CD8-positive, alpha-beta memory T cell (primary cell): ENCODE measurements around the gene CST7. TPM values are rescaled to one million over a fixed set of nuclear protein-coding genes. Genes with fewer than 3 reads are reported as not detected.

Source experiments
- CTCF ChIA-PET: fragments of 350-600 bp; sonication (Branson Sonifier 250); formaldehyde crosslinking; loops from one replicate; lab custom pipeline; 2021; ENCODE audit warnings: antibody characterized with exemption; lab: Charles Lee
- POLR2A ChIA-PET: fragments of 350-600 bp; sonication (Branson Sonifier 250); formaldehyde crosslinking; loops from one replicate; lab custom pipeline; 2021; ENCODE audit warnings: antibody characterized with exemption; lab: Charles Lee
- DNase-seq, 5 donors: peaks; one replicate each; pipeline versions ENCODE4 v3.0.0 to v3.0.0-alpha.2; 2020 to 2022; ENCODE audit warnings: mixed read lengths in 1 of 5
- H3K27ac ChIP-seq: one replicate; pipeline ENCODE4 v1.7.0; 2013; ENCODE audit warnings: low read depth, mild to moderate bottlenecking, low read length, moderate library complexity
- H3K27me3 ChIP-seq: 2 replicates; pipeline ENCODE4 v1.7.0; 2013; ENCODE audit warnings: low read length, mild to moderate bottlenecking; ENCODE audit not compliant: insufficient read depth, poor library complexity, severe bottlenecking
- H3K36me3 ChIP-seq: 2 replicates; pipeline ENCODE4 v1.7.0; 2013; ENCODE audit warnings: mild to moderate bottlenecking, low read length, moderate library complexity; ENCODE audit not compliant: insufficient read depth
- H3K4me1 ChIP-seq: 2 replicates; pipeline ENCODE4 v1.7.0; 2013; ENCODE audit warnings: mild to moderate bottlenecking, low read length, moderate library complexity; ENCODE audit not compliant: insufficient read depth
- H3K4me3 ChIP-seq: 2 replicates; pipeline ENCODE4 v1.7.0; 2013; ENCODE audit warnings: mild to moderate bottlenecking, low read length
- H3K9me3 ChIP-seq: 2 replicates; pipeline ENCODE4 v1.7.0; 2013; ENCODE audit warnings: mild to moderate bottlenecking, low read length
- H3K27ac Mint-ChIP-seq, 8 donors: one replicate each; pipeline ENCODE4 v1.8.0; 2020 to 2021; ENCODE audit warnings: mixed read lengths in 8 of 8, mild to moderate bottlenecking in 6 of 8, inconsistent platforms in 3 of 8, moderate library complexity in 3 of 8
- H3K27me3 Mint-ChIP-seq, 2 donors: one replicate each; pipeline ENCODE4 v1.8.0; 2020 to 2021; ENCODE audit warnings: mixed read lengths in 2 of 2, mild to moderate bottlenecking in 1 of 2, moderate library complexity in 1 of 2
- H3K36me3 Mint-ChIP-seq, 3 donors: one replicate each; pipeline ENCODE4 v1.8.0; 2020 to 2021; ENCODE audit warnings: mixed read lengths in 3 of 3, inconsistent platforms in 1 of 3, mild to moderate bottlenecking in 1 of 3
- H3K4me1 Mint-ChIP-seq, 3 donors: one replicate each; pipeline ENCODE4 v1.8.0; 2020 to 2021; ENCODE audit warnings: mixed read lengths in 3 of 3, inconsistent platforms in 1 of 3, mild to moderate bottlenecking in 1 of 3
- H3K4me3 Mint-ChIP-seq, 7 donors: one replicate each; pipeline ENCODE4 v1.8.0; 2020 to 2021; ENCODE audit warnings: mixed read lengths in 7 of 7, mild to moderate bottlenecking in 6 of 7, moderate library complexity in 4 of 7, inconsistent platforms in 2 of 7
- H3K9me3 Mint-ChIP-seq, 5 donors: one replicate each; pipeline ENCODE4 v1.8.0; 2020 to 2022; ENCODE audit warnings: mixed read lengths in 5 of 5, mild to moderate bottlenecking in 3 of 5, moderate library complexity in 2 of 5, inconsistent platforms in 1 of 5
- polyA plus RNA-seq: library from polyadenylated mRNA; unstranded; fragments of 300-500 nt; fragmentation: Illumina TruSeq; gene quantifications from one replicate; pipeline ENCODE4 v1.2.3, GENCODE V29; 2021
- total RNA-seq, 2 experiments: library from RNA; stranded (reverse); gene quantifications; one replicate each; pipeline ENCODE4 v1.2.3, GENCODE V29; 2021

Gene CST7
- total and polyA plus RNA-seq, 3 experiments from 2014 or later = 124 to 889 (median 131) TPM

DNA sequence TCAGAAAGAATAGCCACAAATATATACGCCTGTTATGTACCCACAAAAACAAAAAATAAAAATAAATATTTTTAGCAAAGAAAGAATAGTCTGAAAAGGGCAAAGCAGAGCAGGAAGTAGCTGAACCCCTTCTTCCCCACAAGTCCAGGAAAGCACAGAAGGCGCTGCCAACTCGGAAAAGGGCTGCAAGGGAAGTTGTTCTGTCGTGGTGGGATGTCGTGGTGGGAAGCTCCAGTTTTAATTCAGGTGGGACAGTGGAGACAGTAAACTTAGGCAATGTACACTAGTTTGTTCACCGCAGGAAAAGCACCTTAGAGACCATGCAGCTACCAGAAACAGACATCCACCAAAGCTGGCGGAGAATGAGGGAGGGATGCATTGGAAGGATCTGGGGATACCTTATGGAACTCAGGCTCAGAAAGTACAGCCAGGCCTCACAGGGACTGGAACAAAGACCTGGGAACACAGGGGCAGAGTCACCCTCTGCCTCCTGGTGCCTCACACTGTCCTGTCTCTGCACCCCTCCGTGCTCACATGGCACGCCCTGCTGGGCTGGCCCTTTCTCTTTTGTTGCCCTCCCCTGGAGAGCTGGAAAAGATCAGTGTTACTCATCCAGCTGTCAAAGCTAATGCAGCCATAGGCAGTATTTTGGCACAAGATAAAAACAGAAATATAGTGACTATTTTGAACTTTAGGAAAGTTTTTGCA is 46.8 kb downstream of the CST7 start:
- Mint-ChIP-seq H3K27me3 (peaks cover 0 to 3% of the 10 kb centered on the region in 2 donors), H3K4me3 (peak overlapping the region in 2 of 7 donors; percentile 39 to 49), H3K4me1 (peaks cover 28 to 38% (median 34%) of the 10 kb centered on the region in 3 donors), H3K36me3 (peaks cover 0 to 15% (median 0%) of the 10 kb centered on the region in 3 donors), H3K27ac (peak overlapping the region in 2 of 8 donors; percentile 24 to 53), H3K9me3 (no peaks in the 10 kb centered on the region)
- no peak for DNase-seq
- H3K27ac ChIP-seq = no peak overlapping the region
- no peaks in the 10 kb centered on the region for H3K9me3 ChIP-seq
- H3K27me3 ChIP-seq = no peaks in the 10 kb centered on the region
- H3K4me1 ChIP-seq = peaks cover 30% of the 10 kb centered on the region
- ChIA-PET CTCF (interaction anchor here (1.5 to 8.5 kb wide), 6 partner anchors 65 to 400 kb away, joined by 5 to 147 read pairs (median 8); partner anchors contain the start of gene ACSS1), POLR2A (interaction anchor here (1.2 to 4.1 kb wide), 2 partner anchors 62 to 68 kb away, joined by 6 to 26 read pairs; partner anchors contain the start of gene ACSS1)
- H3K36me3 ChIP-seq = no peaks in the 10 kb centered on the region
- H3K4me3 ChIP-seq = no peak overlapping the region

DNA sequence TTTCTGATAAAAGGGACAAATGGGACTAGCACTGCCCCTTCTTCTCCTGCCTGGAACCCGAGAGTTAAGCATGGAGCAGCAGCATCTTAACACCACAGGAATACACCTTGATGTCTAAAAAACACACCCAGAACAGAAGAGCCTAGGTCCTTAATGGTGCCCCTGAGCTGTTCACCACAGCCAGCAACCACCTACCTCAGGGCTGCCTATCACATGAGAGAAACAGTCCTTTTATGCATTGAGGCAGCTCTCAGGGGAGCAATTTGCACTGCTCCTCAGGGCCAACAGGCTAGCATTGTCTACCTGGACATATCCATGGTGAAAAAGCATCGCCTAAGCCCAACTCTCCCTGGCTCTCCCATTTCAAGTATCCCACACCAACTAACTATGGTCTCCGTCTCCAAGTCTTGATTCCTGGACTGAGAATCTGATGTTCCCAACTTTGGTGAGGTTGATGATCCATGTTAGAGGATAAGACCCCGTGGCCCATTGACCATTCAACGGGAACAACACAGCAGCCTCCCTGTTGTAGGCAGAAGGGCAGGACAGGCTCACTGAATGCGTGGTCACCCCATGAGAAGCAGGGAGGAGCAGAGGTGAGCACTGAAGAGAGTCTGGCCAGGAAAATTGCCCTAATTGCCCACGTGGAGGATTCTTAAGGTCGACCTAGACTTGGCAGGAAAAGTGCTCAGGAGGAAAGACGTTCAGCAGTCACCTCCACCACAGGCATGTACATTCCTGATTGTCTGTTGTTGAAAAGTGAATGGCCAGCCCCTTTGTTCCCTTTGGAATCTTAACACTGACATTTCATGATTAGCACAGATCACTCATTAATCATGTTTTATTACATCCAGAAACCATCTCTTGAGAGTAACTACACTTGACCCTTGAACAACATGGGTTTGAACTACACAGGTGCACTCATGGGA is 47.6 kb downstream of the CST7 start:
- peaks cover 20 to 30% (median 26%) of the 10 kb centered on the region in 3 donors for H3K4me1 Mint-ChIP-seq
- peak overlapping the region in 3 of 8 donors; percentile 24 to 53 (median 43) for H3K27ac Mint-ChIP-seq

GRCh38 chr20:24998121-24998520 is 49.1 kb downstream of the CST7 start:
- Mint-ChIP-seq H3K27ac (peak overlapping the region in 1 of 8 donors; percentile 40), H3K9me3 (peaks cover 0 to 2% (median 0%) of the 10 kb centered on the region in 5 donors), H3K4me3 (peak overlapping the region in 1 of 7 donors; percentile 2), H3K27me3 (peaks cover 0 to 2% of the 10 kb centered on the region in 2 donors), H3K4me1 (peaks cover 14 to 22% (median 19%) of the 10 kb centered on the region in 3 donors), H3K36me3 (peaks cover 5 to 11% (median 8%) of the 10 kb centered on the region in 3 donors)
- no peak overlapping the region for H3K27ac ChIP-seq
- H3K9me3 ChIP-seq = no peaks in the 10 kb centered on the region
- POLR2A ChIA-PET = no interaction called here
- no peaks in the 10 kb centered on the region for H3K27me3 ChIP-seq
- H3K36me3 ChIP-seq = no peaks in the 10 kb centered on the region
- peaks cover 17% of the 10 kb centered on the region for H3K4me1 ChIP-seq
- CTCF ChIA-PET = interaction anchor here (0.9 to 8.5 kb wide), 3 partner anchors 9 to 64 kb away, joined by 3 to 147 read pairs (median 3); partner anchors contain the start of gene ACSS1
- DNase-seq = no peak
- H3K4me3 ChIP-seq = no peak overlapping the region

More for the DNA sequence above, 47.6 kb downstream of the CST7 start:
- Histone ChIP-seq H3K27me3 (no peaks in the 10 kb centered on the region), H3K4me1 (peaks cover 22% of the 10 kb centered on the region), H3K9me3 (no peaks in the 10 kb centered on the region), H3K27ac (no peak overlapping the region), H3K4me3 (no peak overlapping the region), H3K36me3 (no peaks in the 10 kb centered on the region)
- peaks cover 0 to 11% (median 0%) of the 10 kb centered on the region in 3 donors for H3K36me3 Mint-ChIP-seq
- peaks cover 0 to 3% of the 10 kb centered on the region in 2 donors for H3K27me3 Mint-ChIP-seq
- DNase-seq = no peak
- CTCF ChIA-PET = interaction anchor here (1.5 to 8.5 kb wide), 5 partner anchors 65 to 182 kb away, joined by 5 to 147 read pairs (median 6); partner anchors contain the start of gene ACSS1
- H3K9me3 Mint-ChIP-seq = peaks cover 0 to under 1% (median 0%) of the 10 kb centered on the region in 5 donors
- POLR2A ChIA-PET = interaction anchor here (1.2 kb wide), 1 partner anchor 67 kb away, joined by 6 read pairs; no protein-coding TSS in a partner anchor
- H3K4me3 Mint-ChIP-seq = peak overlapping the region in 1 of 7 donors; percentile 32

DNA sequence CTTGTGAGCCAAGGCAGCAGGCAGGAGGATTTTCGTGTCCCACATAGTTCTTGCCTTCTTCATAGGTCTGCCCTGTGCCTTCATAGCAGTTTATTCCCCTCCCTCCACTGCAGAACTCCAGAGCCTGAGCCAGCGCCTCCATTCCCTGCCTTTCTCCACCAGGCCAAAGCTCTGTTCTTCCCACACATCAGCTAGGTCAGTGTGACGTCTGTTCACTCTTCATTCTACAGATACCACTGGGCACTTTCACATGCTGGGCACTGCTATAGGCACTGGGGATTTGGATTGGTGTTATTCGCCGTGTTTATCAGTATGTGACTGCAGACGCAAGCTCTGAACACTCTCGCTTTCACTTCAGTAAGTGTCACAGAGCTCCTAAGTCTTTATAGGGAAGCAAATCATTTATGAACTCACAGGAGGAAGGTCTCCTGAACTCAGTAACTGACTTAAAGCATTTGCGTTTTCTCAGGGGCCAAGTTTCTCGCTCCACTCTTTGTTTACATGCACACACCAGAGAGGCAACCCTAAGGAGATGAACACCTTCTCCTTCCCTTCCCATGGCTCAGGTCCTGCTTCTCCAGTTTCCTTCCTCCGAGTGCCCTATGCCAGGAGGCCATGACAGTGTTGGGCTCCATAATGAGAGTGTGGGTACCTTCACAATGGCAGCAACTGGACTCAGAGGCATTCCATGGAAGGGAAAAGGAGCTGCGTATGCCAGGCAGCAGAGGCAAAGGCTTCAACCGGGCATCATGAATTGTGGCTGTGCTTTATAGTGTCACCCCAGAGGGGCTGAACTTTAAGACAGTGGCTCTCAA is 49.8 kb downstream of the CST7 start:
- Mint-ChIP-seq H3K9me3 (peaks cover 0 to 2% (median 0%) of the 10 kb centered on the region in 5 donors), H3K27ac (peak overlapping the region in 4 of 8 donors; percentile 9 to 94 (median 26)), H3K4me3 (peak overlapping the region in 1 of 7 donors; percentile 2), H3K4me1 (peaks cover 9 to 15% (median 12%) of the 10 kb centered on the region in 3 donors), H3K36me3 (peaks cover 8 to 14% (median 8%) of the 10 kb centered on the region in 3 donors), H3K27me3 (peaks cover 0 to 2% of the 10 kb centered on the region in 2 donors)
- no peak for DNase-seq
- no peak overlapping the region for H3K27ac ChIP-seq
- H3K9me3 ChIP-seq = no peaks in the 10 kb centered on the region
- no peak overlapping the region for H3K4me3 ChIP-seq
- POLR2A ChIA-PET = no interaction called here
- no peaks in the 10 kb centered on the region for H3K36me3 ChIP-seq
- CTCF ChIA-PET = interaction anchor here (1.3 to 8.5 kb wide), 2 partner anchors 12 to 63 kb away, joined by 3 to 147 read pairs; partner anchors contain the start of gene ACSS1
- H3K27me3 ChIP-seq = no peaks in the 10 kb centered on the region
- peaks cover 12% of the 10 kb centered on the region for H3K4me1 ChIP-seq

GRCh38 chr20:24999568-24999967 is 50.5 kb downstream of the CST7 start:
- CTCF ChIA-PET = interaction anchor here (1.3 to 8.5 kb wide), 2 partner anchors 11 to 62 kb away, joined by 3 to 147 read pairs; partner anchors contain the start of gene ACSS1
- DNase-seq = no peak
- peaks cover 7% of the 10 kb centered on the region for H3K4me1 ChIP-seq
- no peaks in the 10 kb centered on the region for H3K36me3 ChIP-seq
- Mint-ChIP-seq H3K9me3 (peaks cover 0 to 2% (median 0%) of the 10 kb centered on the region in 5 donors), H3K27me3 (peaks cover 0 to 2% of the 10 kb centered on the region in 2 donors), H3K36me3 (peaks cover 8 to 21% (median 11%) of the 10 kb centered on the region in 3 donors), H3K4me3 (no peak overlapping the region), H3K27ac (peak overlapping the region in 1 of 8 donors; percentile 33), H3K4me1 (peaks cover 6 to 8% (median 6%) of the 10 kb centered on the region in 3 donors)
- no peaks in the 10 kb centered on the region for H3K27me3 ChIP-seq
- H3K4me3 ChIP-seq = no peak overlapping the region
- H3K9me3 ChIP-seq = no peaks in the 10 kb centered on the region
- POLR2A ChIA-PET = no interaction called here
- no peak overlapping the region for H3K27ac ChIP-seq

DNA sequence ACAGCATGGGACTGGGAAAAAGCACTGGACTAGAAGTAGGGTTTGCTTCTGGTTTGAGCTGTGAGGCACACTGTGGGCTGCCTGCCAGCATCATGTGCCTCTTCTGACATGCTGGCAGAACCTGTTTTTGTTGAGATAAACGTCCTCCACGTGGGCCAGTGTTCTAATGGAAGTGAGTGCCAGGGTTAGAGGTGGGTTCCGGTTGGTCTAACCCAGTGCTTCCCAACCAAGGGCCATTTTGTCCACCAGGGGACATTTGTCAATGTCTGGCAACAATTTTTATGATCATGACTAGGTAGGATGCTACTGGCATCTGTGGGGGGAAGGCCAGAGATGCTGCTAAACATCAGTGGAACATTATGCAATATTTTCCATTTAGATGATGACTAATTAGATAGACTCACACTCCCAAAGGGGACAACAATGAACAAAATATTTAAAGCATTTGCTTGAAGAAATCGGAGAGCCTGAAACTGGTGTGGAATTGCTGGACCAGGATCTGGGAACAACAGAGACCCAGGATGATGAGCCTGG is 51.3 kb downstream of the CST7 start:
- Mint-ChIP-seq H3K36me3 (peaks cover 8 to 25% (median 11%) of the 10 kb centered on the region in 3 donors), H3K27me3 (no peaks in the 10 kb centered on the region), H3K27ac (peak overlapping the region in 2 of 8 donors; percentile 23 to 41), H3K9me3 (peaks cover 0 to 2% (median 0%) of the 10 kb centered on the region in 5 donors), H3K4me3 (no peak overlapping the region), H3K4me1 (peaks cover 0 to under 1% (median 0%) of the 10 kb centered on the region in 3 donors)
- Histone ChIP-seq H3K4me1 (no peaks in the 10 kb centered on the region), H3K27ac (no peak overlapping the region), H3K36me3 (no peaks in the 10 kb centered on the region), H3K27me3 (no peaks in the 10 kb centered on the region), H3K4me3 (no peak overlapping the region), H3K9me3 (no peaks in the 10 kb centered on the region)
- DNase-seq = no peak
- CTCF ChIA-PET = interaction anchor here (0.9 to 8.5 kb wide), 2 partner anchors 9 to 61 kb away, joined by 4 to 147 read pairs; partner anchors contain the start of gene ACSS1
- POLR2A ChIA-PET = no interaction called here
